ENCODE measurements around the gene GAS2L1.

GAS2L1 gene

GRCh38 chr22:29290061-29290460 is 16.4 kb upstream of the GAS2L1 start:
- H2BK15ac ChIP-seq (ENCODE audit: low read depth, poor library complexity, severe bottlenecking) = no peak overlapping the region
- WGBS = 97% methylated on average over 5 of the region's 5 CpGs
- no peak overlapping the region for H3K14ac ChIP-seq (ENCODE audit: low read length in 2 of 2)
- H3K23ac ChIP-seq (ENCODE audit: low read length in 2 of 2) = no peak overlapping the region
- no peak overlapping the region for H3K4ac ChIP-seq (ENCODE audit: low read depth in 1 of 2, low read length in 2 of 2)
- H4K8ac ChIP-seq (ENCODE audit: low read length) = no peak overlapping the region
- H3K79me1 ChIP-seq (replicated peaks; ENCODE audit: low read length, poor library complexity, severe bottlenecking) = peaks cover 9% of the 10 kb centered on the region
- H3K4me2 ChIP-seq (ENCODE audit: low read length, poor library complexity, severe bottlenecking) = no peak overlapping the region
- no peak for DNase-seq
- H3K4me1 ChIP-seq (ENCODE audit: control insufficient read depth, insufficient read depth, low read depth, low read length) = no peaks in the 10 kb centered on the region
- no peak overlapping the region for H2BK12ac ChIP-seq (ENCODE audit: low read length in 2 of 2)
- H2BK5ac ChIP-seq (ENCODE audit: low read depth, low read length, poor library complexity, severe bottlenecking) = no peak overlapping the region
- no peaks in the 10 kb centered on the region for H3K27me3 ChIP-seq (ENCODE audit: control insufficient read depth in 1 of 2, insufficient read depth in 1 of 2, low read length in 2 of 2)
- no peak overlapping the region for H3K27ac ChIP-seq (ENCODE audit: low read length, poor library complexity, severe bottlenecking)
- no peak overlapping the region for H3K18ac ChIP-seq (ENCODE audit: low read depth in 1 of 2, low read length in 2 of 2)
- H2AFZ ChIP-seq (ENCODE audit: low read depth, low read length) = no peak overlapping the region
- H4K91ac ChIP-seq (ENCODE audit: low read length) = no peak overlapping the region
- no peaks in the 10 kb centered on the region for H3K9me3 ChIP-seq (ENCODE audit: control insufficient read depth, low read length)
- no peak overlapping the region for H2AK5ac ChIP-seq (ENCODE audit: low read length, severe bottlenecking)
- H3K4me3 ChIP-seq (ENCODE audit: insufficient read depth in 1 of 2, low read depth in 1 of 2, low read length in 2 of 2) = no peak overlapping the region
- H2BK120ac ChIP-seq (ENCODE audit: low read depth, low read length) = no peak overlapping the region
- H3K9ac ChIP-seq (ENCODE audit: low read length) = no peak overlapping the region
- peaks cover 48 to 97% of the 10 kb centered on the region in 2 experiments for H3K36me3 ChIP-seq (ENCODE audit: control insufficient read depth in 1 of 2, insufficient read depth in 2 of 2, low read depth in 1 of 2, low read length in 2 of 2)

GRCh38 chr22:29291215-29291614 is 15.2 kb upstream of the GAS2L1 start:
- no peak overlapping the region for H3K4ac ChIP-seq (ENCODE audit: low read depth in 1 of 2, low read length in 2 of 2)
- H2BK15ac ChIP-seq (ENCODE audit: low read depth, poor library complexity, severe bottlenecking) = no peak overlapping the region
- H3K27me3 ChIP-seq (ENCODE audit: control insufficient read depth in 1 of 2, insufficient read depth in 1 of 2, low read length in 2 of 2) = no peaks in the 10 kb centered on the region
- H4K8ac ChIP-seq (ENCODE audit: low read length) = no peak overlapping the region
- WGBS = 90% methylated on average over 6 of the region's 7 CpGs
- H2BK12ac ChIP-seq (ENCODE audit: low read length in 2 of 2) = no peak overlapping the region
- H4K91ac ChIP-seq (ENCODE audit: low read length) = no peak overlapping the region
- no peak overlapping the region for H3K23ac ChIP-seq (ENCODE audit: low read length in 2 of 2)
- H3K18ac ChIP-seq (ENCODE audit: low read depth in 1 of 2, low read length in 2 of 2) = no peak overlapping the region
- H2AK5ac ChIP-seq (ENCODE audit: low read length, severe bottlenecking) = no peak overlapping the region
- peaks cover 47 to 98% of the 10 kb centered on the region in 2 experiments for H3K36me3 ChIP-seq (ENCODE audit: control insufficient read depth in 1 of 2, insufficient read depth in 2 of 2, low read depth in 1 of 2, low read length in 2 of 2)
- no peak overlapping the region for H3K4me3 ChIP-seq (ENCODE audit: insufficient read depth in 1 of 2, low read depth in 1 of 2, low read length in 2 of 2)
- H2AFZ ChIP-seq (ENCODE audit: low read depth, low read length) = no peak overlapping the region
- no peak overlapping the region for H3K4me2 ChIP-seq (ENCODE audit: low read length, poor library complexity, severe bottlenecking)
- H3K79me1 ChIP-seq (replicated peaks; ENCODE audit: low read length, poor library complexity, severe bottlenecking) = peaks cover 13% of the 10 kb centered on the region
- H3K14ac ChIP-seq (ENCODE audit: low read length in 2 of 2) = no peak overlapping the region
- no peaks in the 10 kb centered on the region for H3K9me3 ChIP-seq (ENCODE audit: control insufficient read depth, low read length)
- no peak overlapping the region for H2BK120ac ChIP-seq (ENCODE audit: low read depth, low read length)
- H3K4me1 ChIP-seq (ENCODE audit: control insufficient read depth, insufficient read depth, low read depth, low read length) = no peaks in the 10 kb centered on the region
- DNase-seq = no peak
- H3K27ac ChIP-seq (ENCODE audit: low read length, poor library complexity, severe bottlenecking) = no peak overlapping the region
- H3K9ac ChIP-seq (ENCODE audit: low read length) = no peak overlapping the region
- H2BK5ac ChIP-seq (ENCODE audit: low read depth, low read length, poor library complexity, severe bottlenecking) = no peak overlapping the region

- Histone ChIP-seq H3K4ac (ENCODE audit: low read depth in 1 of 2, low read length in 2 of 2) (no peak overlapping the region), H2BK5ac (ENCODE audit: low read depth, low read length, poor library complexity, severe bottlenecking) (no peak overlapping the region), H3K27ac (ENCODE audit: low read length, poor library complexity, severe bottlenecking) (no peak overlapping the region)
Measured at GRCh38 chr22:29292379-29292778, 14.1 kb upstream of the GAS2L1 start.

GRCh38 chr22:29298641-29299040 is 7.8 kb upstream of the GAS2L1 start:
- Histone ChIP-seq H3K4me3 (ENCODE audit: insufficient read depth in 1 of 2, low read depth in 1 of 2, low read length in 2 of 2) (no peak overlapping the region), H2BK15ac (ENCODE audit: low read depth, poor library complexity, severe bottlenecking) (no peak overlapping the region), H3K4me1 (ENCODE audit: control insufficient read depth, insufficient read depth, low read depth, low read length) (peaks cover 9% of the 10 kb centered on the region), H3K79me1 (replicated peaks; ENCODE audit: low read length, poor library complexity, severe bottlenecking) (peaks cover 13% of the 10 kb centered on the region), H4K8ac (ENCODE audit: low read length) (no peak overlapping the region), H2BK5ac (ENCODE audit: low read depth, low read length, poor library complexity, severe bottlenecking) (no peak overlapping the region), H2BK120ac (ENCODE audit: low read depth, low read length) (no peak overlapping the region), H4K91ac (ENCODE audit: low read length) (no peak overlapping the region), H2BK12ac (ENCODE audit: low read length in 2 of 2) (no peak overlapping the region), H3K27me3 (ENCODE audit: control insufficient read depth in 1 of 2, insufficient read depth in 1 of 2, low read length in 2 of 2) (no peaks in the 10 kb centered on the region), H3K9me3 (ENCODE audit: control insufficient read depth, low read length) (no peaks in the 10 kb centered on the region), H2AK5ac (ENCODE audit: low read length, severe bottlenecking) (no peak overlapping the region), H2AFZ (ENCODE audit: low read depth, low read length) (no peak overlapping the region), H3K36me3 (ENCODE audit: control insufficient read depth in 1 of 2, insufficient read depth in 2 of 2, low read depth in 1 of 2, low read length in 2 of 2) (peaks cover 73 to 79% of the 10 kb centered on the region in 2 experiments), H3K9ac (ENCODE audit: low read length) (no peak overlapping the region), H3K23ac (ENCODE audit: low read length in 2 of 2) (no peak overlapping the region), H3K4me2 (ENCODE audit: low read length, poor library complexity, severe bottlenecking) (no peak overlapping the region), H3K27ac (ENCODE audit: low read length, poor library complexity, severe bottlenecking) (no peak overlapping the region), H3K4ac (ENCODE audit: low read depth in 1 of 2, low read length in 2 of 2) (no peak overlapping the region), H3K14ac (ENCODE audit: low read length in 2 of 2) (no peak overlapping the region), H3K18ac (ENCODE audit: low read depth in 1 of 2, low read length in 2 of 2) (no peak overlapping the region)
- DNase-seq = no peak
- WGBS = 92% methylated on average over 7 of the region's 8 CpGs

More at GRCh38 chr22:29292379-29292778, 14.1 kb upstream of the GAS2L1 start:
- H3K4me3 ChIP-seq (ENCODE audit: insufficient read depth in 1 of 2, low read depth in 1 of 2, low read length in 2 of 2) = no peak overlapping the region
- H2AK5ac ChIP-seq (ENCODE audit: low read length, severe bottlenecking) = no peak overlapping the region
- H3K9ac ChIP-seq (ENCODE audit: low read length) = no peak overlapping the region
- H3K27me3 ChIP-seq (ENCODE audit: control insufficient read depth in 1 of 2, insufficient read depth in 1 of 2, low read length in 2 of 2) = no peaks in the 10 kb centered on the region
- H2BK15ac ChIP-seq (ENCODE audit: low read depth, poor library complexity, severe bottlenecking) = no peak overlapping the region
- no peak overlapping the region for H2BK12ac ChIP-seq (ENCODE audit: low read length in 2 of 2)
- no peaks in the 10 kb centered on the region for H3K4me1 ChIP-seq (ENCODE audit: control insufficient read depth, insufficient read depth, low read depth, low read length)
- no peak overlapping the region for H3K14ac ChIP-seq (ENCODE audit: low read length in 2 of 2)
- H2AFZ ChIP-seq (ENCODE audit: low read depth, low read length) = no peak overlapping the region
- H2BK120ac ChIP-seq (ENCODE audit: low read depth, low read length) = no peak overlapping the region
- no peak overlapping the region for H3K18ac ChIP-seq (ENCODE audit: low read depth in 1 of 2, low read length in 2 of 2)
- no peak overlapping the region for H4K91ac ChIP-seq (ENCODE audit: low read length)
- no peak for DNase-seq
- H3K9me3 ChIP-seq (ENCODE audit: control insufficient read depth, low read length) = no peaks in the 10 kb centered on the region
- H3K36me3 ChIP-seq (ENCODE audit: control insufficient read depth in 1 of 2, insufficient read depth in 2 of 2, low read depth in 1 of 2, low read length in 2 of 2) = peaks cover 48 to 98% of the 10 kb centered on the region in 2 experiments
- no peak overlapping the region for H3K4me2 ChIP-seq (ENCODE audit: low read length, poor library complexity, severe bottlenecking)
- no peak overlapping the region for H3K23ac ChIP-seq (ENCODE audit: low read length in 2 of 2)
- peaks cover 13% of the 10 kb centered on the region for H3K79me1 ChIP-seq (replicated peaks; ENCODE audit: low read length, poor library complexity, severe bottlenecking)
- H4K8ac ChIP-seq (ENCODE audit: low read length) = no peak overlapping the region
